Measurements from ENCODE around the gene SCFD2.

DNA sequence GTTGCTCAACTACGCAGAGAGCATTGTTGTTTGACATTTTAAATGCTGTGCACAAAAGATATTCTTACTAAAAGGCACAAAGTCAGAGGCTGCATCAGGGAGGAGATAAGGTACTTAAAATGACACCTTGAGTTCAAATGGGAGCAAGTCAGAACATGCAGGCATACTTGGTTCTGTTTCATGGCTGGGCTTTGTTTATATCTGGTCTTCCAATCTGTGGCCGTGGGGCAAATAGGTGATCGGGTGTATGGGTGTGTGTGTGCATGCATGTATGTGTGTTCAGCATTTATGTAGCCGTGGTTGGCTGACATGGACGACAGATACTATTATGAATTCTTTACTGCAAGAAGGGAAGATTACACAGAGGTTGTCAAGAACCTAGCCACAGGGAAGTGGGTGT is 397.6 kb downstream of the SCFD2 start:
- TF ChIP-seq, protein P1, sequence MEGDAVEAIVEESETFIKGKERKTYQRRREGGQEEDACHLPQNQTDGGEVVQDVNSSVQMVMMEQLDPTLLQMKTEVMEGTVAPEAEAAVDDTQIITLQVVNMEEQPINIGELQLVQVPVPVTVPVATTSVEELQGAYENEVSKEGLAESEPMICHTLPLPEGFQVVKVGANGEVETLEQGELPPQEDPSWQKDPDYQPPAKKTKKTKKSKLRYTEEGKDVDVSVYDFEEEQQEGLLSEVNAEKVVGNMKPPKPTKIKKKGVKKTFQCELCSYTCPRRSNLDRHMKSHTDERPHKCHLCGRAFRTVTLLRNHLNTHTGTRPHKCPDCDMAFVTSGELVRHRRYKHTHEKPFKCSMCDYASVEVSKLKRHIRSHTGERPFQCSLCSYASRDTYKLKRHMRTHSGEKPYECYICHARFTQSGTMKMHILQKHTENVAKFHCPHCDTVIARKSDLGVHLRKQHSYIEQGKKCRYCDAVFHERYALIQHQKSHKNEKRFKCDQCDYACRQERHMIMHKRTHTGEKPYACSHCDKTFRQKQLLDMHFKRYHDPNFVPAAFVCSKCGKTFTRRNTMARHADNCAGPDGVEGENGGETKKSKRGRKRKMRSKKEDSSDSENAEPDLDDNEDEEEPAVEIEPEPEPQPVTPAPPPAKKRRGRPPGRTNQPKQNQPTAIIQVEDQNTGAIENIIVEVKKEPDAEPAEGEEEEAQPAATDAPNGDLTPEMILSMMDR (IDR thresholded peaks at IDR 0.05 in 4 of 5, conservative IDR thresholded peaks at IDR 0.05 in 1 of 5) = no peak
- no peak for TF ChIP-seq POLR2A (IDR thresholded peaks at IDR 0.05)
